GOT3 (cell line): ENCODE results near the gene ATRAID.
"Not testable (repeated sequence)": the region's sequence is repeated elsewhere in the genome, so short reads cannot be mapped to it uniquely, and the experiment has no call there.

Experiments used
- DNase-seq: peaks from one replicate; lab custom pipeline; 2025; ENCODE audit warnings: mixed read lengths; lab: John Stamatoyannopoulos, UW

Gene ATRAID

GRCh38 chr2:27211943-27212625, at the start of gene ATRAID, which contains the start of gene SLC5A6:
Gene ATRAID (plus strand): TSS chr2:27212041. CDS start chr2:27212369, 328 bp downstream.
Gene SLC5A6 (minus strand): TSS chr2:27212268. CDS start chr2:27207650, 4,618 bp downstream.
- DNase-seq: peak; percentile 67

GRCh38 chr2:27162151-27163121, 49.4 kb upstream of the ATRAID start:
- DNase-seq: no peak

GRCh38 chr2:27164960-27165763, 46.7 kb upstream of the ATRAID start:
- no peak for DNase-seq

GRCh38 chr2:27170581-27171337, 41.1 kb upstream of the ATRAID start:
- DNase-seq: no peak

- no peak for DNase-seq
These were observed 40.4 kb upstream of the ATRAID start for GRCh38 chr2:27171351-27171848.

GRCh38 chr2:27174638-27175037, 37.2 kb upstream of the ATRAID start:
- DNase-seq: no peak

- no peak for DNase-seq
These were observed 36.5 kb upstream of the ATRAID start for GRCh38 chr2:27175330-27175729.

- not testable (repeated sequence) for DNase-seq
These were observed 36.1 kb upstream of the ATRAID start for GRCh38 chr2:27175781-27176180.

- no peak for DNase-seq
These were observed 34.1 kb upstream of the ATRAID start for GRCh38 chr2:27177441-27178351.

GRCh38 chr2:27178469-27178868, 33.4 kb upstream of the ATRAID start:
- no peak for DNase-seq

- DNase-seq: no peak
These were observed 32.4 kb upstream of the ATRAID start for GRCh38 chr2:27179344-27180000.

- DNase-seq: no peak
These were observed 29.5 kb upstream of the ATRAID start for GRCh38 chr2:27182346-27182745.

GRCh38 chr2:27184115-27184514, 27.7 kb upstream of the ATRAID start:
- DNase-seq: no peak

- no peak for DNase-seq
These were observed 26.4 kb upstream of the ATRAID start for GRCh38 chr2:27185331-27186026.

- no peak for DNase-seq
These were observed 25.1 kb upstream of the ATRAID start for GRCh38 chr2:27186613-27187345.

GRCh38 chr2:27189989-27190388, 21.9 kb upstream of the ATRAID start:
- no peak for DNase-seq

- no peak for DNase-seq
These were observed 20.6 kb upstream of the ATRAID start for GRCh38 chr2:27191070-27191829.
